GM23248 (cell line): Measurements from ENCODE around the gene CPED1.

Source experiments
- EZH2 ChIP-seq: fragments of 200-600 bp; sonication (generic); IDR thresholded peaks from 2 replicates; pipeline ENCODE4 v1.6.1; 2018; ENCODE audit warnings: antibody characterized with exemption, mild to moderate bottlenecking; ENCODE audit not compliant: insufficient read depth, poor library complexity, severe bottlenecking
- EZH2phosphoT487 ChIP-seq: fragments of 200-600 bp; sonication (generic); IDR thresholded peaks from 2 replicates; pipeline ENCODE4 v1.6.1; 2018; ENCODE audit warnings: antibody characterized with exemption, moderate library complexity, mild to moderate bottlenecking, low read depth; ENCODE audit not compliant: insufficient read depth

DNA sequence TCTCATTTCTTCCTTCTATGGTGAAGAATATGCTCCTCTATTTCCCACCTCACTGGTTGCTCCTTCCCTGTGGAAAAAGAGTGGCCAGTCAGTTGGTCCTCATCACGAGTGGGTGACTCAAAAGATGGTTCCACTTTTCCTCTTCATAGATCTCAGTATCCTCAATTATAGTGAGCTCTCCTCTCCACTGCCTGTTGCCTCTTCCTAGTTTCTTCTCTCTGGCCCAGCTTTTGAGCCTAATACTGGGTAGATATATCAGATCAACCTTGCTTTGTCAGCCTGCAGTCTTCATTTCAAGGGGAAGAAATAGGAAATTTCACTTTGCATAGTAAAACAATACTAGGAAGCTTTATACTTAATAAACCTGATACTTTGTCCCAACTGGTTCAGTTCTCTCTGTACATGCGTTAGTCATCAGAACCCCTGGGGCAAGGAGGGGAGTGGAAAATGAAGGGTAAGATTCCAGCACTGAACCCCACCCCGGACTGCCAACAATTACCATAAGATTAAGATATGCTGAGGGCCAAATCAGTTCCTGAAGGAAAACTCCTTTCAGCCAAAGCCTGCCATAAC, 324.8 kb downstream of the CPED1 start:
- TF ChIP-seq EZH2 (no peak), EZH2phosphoT487 (no peak)
